ENCODE measurements around the gene SRRM3.
A peak's percentile ranks its signal among the peaks of the same experiment; 100 is the strongest.
"Not testable (repeated sequence)": the region's sequence is repeated elsewhere in the genome, so short reads cannot be mapped to it uniquely, and the experiment has no call there.

The SRRM3 gene

GRCh38 chr7:76231071-76231470 lies 29.4 kb downstream of the SRRM3 start:
- no peak for DNase-seq

GRCh38 chr7:76231583-76231982 lies 29.9 kb downstream of the SRRM3 start:
- no peak for DNase-seq

- DNase-seq: no peak
These were observed 31.0 kb downstream of the SRRM3 start for GRCh38 chr7:76232698-76233097.

GRCh38 chr7:76233538-76234281 lies 32.0 kb downstream of the SRRM3 start:
- no peak for DNase-seq

GRCh38 chr7:76234282-76234584 lies 32.5 kb downstream of the SRRM3 start:
- DNase-seq: no peak

GRCh38 chr7:76234931-76235441 lies 33.3 kb downstream of the SRRM3 start:
- DNase-seq: peak; percentile 90 to 92

GRCh38 chr7:76236224-76236623 lies 34.5 kb downstream of the SRRM3 start:
- DNase-seq: no peak

- no peak for DNase-seq
These were observed 36.6 kb downstream of the SRRM3 start for GRCh38 chr7:76238326-76238725.

- no peak for DNase-seq
These were observed 39.4 kb downstream of the SRRM3 start for GRCh38 chr7:76241141-76241540.

- DNase-seq: not testable (repeated sequence)
These were observed 40.9 kb downstream of the SRRM3 start for GRCh38 chr7:76242517-76243063.

GRCh38 chr7:76244781-76245391 lies 43.2 kb downstream of the SRRM3 start:
- DNase-seq: no peak

GRCh38 chr7:76246804-76247389 lies 45.2 kb downstream of the SRRM3 start:
- no peak for DNase-seq

- no peak for DNase-seq
These were observed 46.2 kb downstream of the SRRM3 start for GRCh38 chr7:76247938-76248337.

GRCh38 chr7:76252021-76252420 lies 50.3 kb downstream of the SRRM3 start:
- no peak for DNase-seq

GRCh38 chr7:76254781-76255180 lies 53.1 kb downstream of the SRRM3 start:
- DNase-seq: no peak

GRCh38 chr7:76257973-76258372 lies 56.3 kb downstream of the SRRM3 start:
- DNase-seq: no peak

- no peak for DNase-seq
These were observed 57.7 kb downstream of the SRRM3 start for GRCh38 chr7:76259124-76260093.

GRCh38 chr7:76260171-76260703 lies 58.5 kb downstream of the SRRM3 start:
- peak; percentile 37 to 42 for DNase-seq

- DNase-seq: no peak
These were observed 59.6 kb downstream of the SRRM3 start for GRCh38 chr7:76261329-76261728.

- DNase-seq: no peak
These were observed 60.2 kb downstream of the SRRM3 start for GRCh38 chr7:76261931-76262330.

- DNase-seq: peak; percentile 46 to 56
These were observed 61.1 kb downstream of the SRRM3 start for GRCh38 chr7:76262683-76263402.

GRCh38 chr7:76265299-76265698 lies 63.6 kb downstream of the SRRM3 start:
- no peak for DNase-seq
